GM13977 (cell line): ENCODE results near the gene LENG1.

ENCODE experiments used
- DNase-seq: peaks from one replicate; pipeline ENCODE4 v3.0.0; 2012; ENCODE audit warnings: low spot score
- CTCF ChIP-seq: IDR thresholded peaks from 2 replicates; pipeline ENCODE4 v1.5.1; 2012; ENCODE audit warnings: mild to moderate bottlenecking, control low read depth; ENCODE audit not compliant: insufficient read depth; ENCODE audit errors: extremely low read depth, missing control alignments
- in situ Hi-C: fragments of 300-500 bp; cut with MboI; formaldehyde crosslinking; loops from one replicate; pipeline ENCODE4 v1.12.0; 2022; ENCODE audit warnings: low sequenced_read_pairs, low pct_unique_long_range_greater_than_20kb, mixed read lengths, inconsistent platforms; ENCODE audit not compliant: unreplicated experiment

Gene LENG1

GRCh38 chr19:54108496-54108895 lies 51.0 kb downstream of the LENG1 start:
- no peak for TF ChIP-seq CTCF

DNA sequence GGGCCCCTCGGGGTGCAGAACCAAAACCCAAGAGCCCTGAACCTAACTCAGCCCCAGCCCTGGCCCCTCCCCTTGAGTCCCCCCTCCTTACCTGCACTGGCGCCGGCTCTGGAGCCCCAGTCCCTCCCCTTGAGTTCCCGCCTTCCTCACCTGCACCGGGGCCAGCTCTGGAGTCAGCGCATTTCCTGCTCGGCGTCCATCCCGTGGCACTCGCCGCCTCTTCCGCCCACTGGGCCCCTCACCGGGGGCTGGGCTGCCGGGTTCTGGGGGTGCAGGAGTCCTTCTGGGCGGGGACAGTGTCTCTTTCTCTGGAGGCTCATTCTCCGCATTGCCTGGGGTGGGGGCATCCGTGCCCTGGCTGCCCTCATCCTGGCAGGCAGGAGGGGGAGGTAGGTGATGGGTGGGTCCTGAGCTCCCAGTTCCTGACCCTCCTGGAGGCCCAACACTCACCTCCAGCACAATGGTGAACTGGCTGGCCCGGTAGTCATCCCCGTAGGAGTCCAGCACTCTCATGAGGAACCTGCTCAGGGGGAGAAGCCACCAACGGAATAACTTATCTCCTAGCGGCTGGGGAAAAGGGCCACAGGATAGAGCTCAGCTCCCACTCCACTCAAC lies 51.5 kb downstream of the LENG1 start:
- TF ChIP-seq CTCF = no peak
- no peak for DNase-seq
- in situ Hi-C loops = no loop called here

More at GRCh38 chr19:54108496-54108895, 51.0 kb downstream of the LENG1 start:
- in situ Hi-C loops = no loop called here
- no peak for DNase-seq

DNA sequence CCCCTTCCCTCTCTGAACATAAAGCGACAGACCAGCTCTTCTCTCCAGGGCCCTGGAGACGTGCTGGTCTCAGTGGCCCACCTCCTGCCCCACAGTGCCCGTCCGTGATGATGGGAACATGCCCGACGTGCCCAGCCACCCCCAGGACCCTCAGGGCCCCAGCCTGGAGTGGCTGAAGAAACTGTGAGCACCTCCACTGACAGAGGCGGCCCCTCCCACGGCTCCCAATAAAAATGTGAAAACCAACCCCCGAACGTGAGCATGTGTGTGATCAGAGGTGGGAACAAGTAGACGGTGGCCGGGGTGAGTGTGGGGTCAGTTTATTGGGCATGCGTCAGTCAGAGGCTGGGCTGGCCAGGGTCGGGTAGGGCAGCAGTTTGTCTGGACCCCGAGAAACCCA lies 52.8 kb downstream of the LENG1 start:
- in situ Hi-C loops = no loop called here
- no peak for DNase-seq
- TF ChIP-seq CTCF = no peak

- no peak for TF ChIP-seq CTCF
- in situ Hi-C loops = no loop called here
These were observed 53.7 kb downstream of the LENG1 start for GRCh38 chr19:54105796-54106195.

More at GRCh38 chr19:54105796-54106195, 53.7 kb downstream of the LENG1 start:
- no peak for DNase-seq
